Lower leg skin (tissue), 4 donors: Measurements from ENCODE around the gene CAP2. TPM values are rescaled to one million over a fixed set of nuclear protein-coding genes. Genes with fewer than 3 reads are reported as not detected.

Source experiments
- DNase-seq, 2 donors: peaks; one replicate each; pipeline ENCODE4 v3.0.0-alpha.2; 2019; ENCODE audit warnings: low spot score in 2 of 2
- H3K4me3 ChIP-seq: fragments of 200-600 bp; sonication (generic); 2 replicates; pipeline ENCODE4 v1.5.1; 2017; ENCODE audit warnings: mild to moderate bottlenecking, low read depth; ENCODE audit not compliant: poor library complexity, severe bottlenecking
- POLR2A ChIP-seq, 2 donors: fragments of 450-650 bp; IDR thresholded peaks; one replicate each; pipeline ENCODE4 v1.6.1; 2016 to 2017; ENCODE audit warnings: antibody characterized with exemption in 2 of 2, mild to moderate bottlenecking in 1 of 2, moderate library complexity in 1 of 2
- WGBS, 2 donors: methylation state at CpG; one replicate each; pipeline ENCODE4 v1.1.5; 2018; 5-methylcytosine and 5-hydroxymethylcytosine counted together
- intact Hi-C: fragments of 100-400 bp; cut with DNase I; formaldehyde crosslinking; loops from one replicate; pipeline ENCODE4 v1.15.0; 2023; ENCODE audit warnings: low total_unique reads
- total RNA-seq, 4 donors: library from RNA; depleted of rRNA; stranded (reverse); fragments of >200 nt; gene quantifications; one replicate each; pipeline ENCODE4 v1.1.0, GENCODE V29; 2016
- TF ChIP-seq, protein P1 (sequence below), 3 donors: fragments of 450-650 bp; IDR thresholded peaks; one replicate each; pipeline ENCODE4 v1.5.1; 2016; ENCODE audit warnings: antibody characterized with exemption in 3 of 3, mild to moderate bottlenecking in 3 of 3, moderate library complexity in 2 of 3

Gene CAP2
- total RNA-seq, 4 donors from 2014 or later, result 1.1 to 2.3 (median 1.7) TPM

- TF ChIP-seq, protein P1, sequence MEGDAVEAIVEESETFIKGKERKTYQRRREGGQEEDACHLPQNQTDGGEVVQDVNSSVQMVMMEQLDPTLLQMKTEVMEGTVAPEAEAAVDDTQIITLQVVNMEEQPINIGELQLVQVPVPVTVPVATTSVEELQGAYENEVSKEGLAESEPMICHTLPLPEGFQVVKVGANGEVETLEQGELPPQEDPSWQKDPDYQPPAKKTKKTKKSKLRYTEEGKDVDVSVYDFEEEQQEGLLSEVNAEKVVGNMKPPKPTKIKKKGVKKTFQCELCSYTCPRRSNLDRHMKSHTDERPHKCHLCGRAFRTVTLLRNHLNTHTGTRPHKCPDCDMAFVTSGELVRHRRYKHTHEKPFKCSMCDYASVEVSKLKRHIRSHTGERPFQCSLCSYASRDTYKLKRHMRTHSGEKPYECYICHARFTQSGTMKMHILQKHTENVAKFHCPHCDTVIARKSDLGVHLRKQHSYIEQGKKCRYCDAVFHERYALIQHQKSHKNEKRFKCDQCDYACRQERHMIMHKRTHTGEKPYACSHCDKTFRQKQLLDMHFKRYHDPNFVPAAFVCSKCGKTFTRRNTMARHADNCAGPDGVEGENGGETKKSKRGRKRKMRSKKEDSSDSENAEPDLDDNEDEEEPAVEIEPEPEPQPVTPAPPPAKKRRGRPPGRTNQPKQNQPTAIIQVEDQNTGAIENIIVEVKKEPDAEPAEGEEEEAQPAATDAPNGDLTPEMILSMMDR (IDR thresholded peaks at IDR 0.05), result no peak
- TF ChIP-seq POLR2A (IDR thresholded peaks at IDR 0.05), result no peak
- WGBS, 2 donors, result 10 to 24% methylated on average over 1 of the region's 1 CpG
- intact Hi-C loops, result no loop called here
- H3K4me3 ChIP-seq, result no peak overlapping the region
- DNase-seq, result no peak
Observed at GRCh38 chr6:17602888-17603287, 209.5 kb downstream of the CAP2 start.

DNA sequence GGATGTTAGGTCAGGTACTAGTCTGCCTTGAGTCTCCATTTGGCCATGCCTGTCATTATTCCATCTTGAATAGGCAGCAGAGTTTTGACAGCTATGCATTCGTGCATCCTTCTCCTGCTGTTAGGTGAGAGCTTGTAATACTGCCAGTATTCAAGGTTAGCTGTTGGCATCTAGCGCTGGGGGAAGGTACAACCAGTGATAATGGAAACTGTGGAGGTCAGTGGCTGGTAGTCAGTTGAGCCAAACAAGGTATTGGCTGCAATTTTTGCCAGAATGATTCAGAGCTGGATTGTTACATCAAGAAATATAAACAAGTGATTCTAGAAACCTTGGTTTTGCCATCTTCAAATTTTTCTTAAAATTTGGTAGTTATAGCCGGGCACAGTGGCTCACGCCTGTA lies 213.2 kb downstream of the CAP2 start:
- H3K4me3 ChIP-seq, result no peak overlapping the region
- intact Hi-C loops, result no loop called here
- TF ChIP-seq POLR2A (IDR thresholded peaks at IDR 0.05), result no peak
- TF ChIP-seq, protein P1 (IDR thresholded peaks at IDR 0.05), result no peak
- DNase-seq, result no peak
- WGBS, 2 donors, result 90 to 97% methylated on average over 4 of the region's 4 CpGs

Other genes with a start within 250 kb of the CAP2 start
- 1 to 10 TPM in 1 of 4 donors, under 1 TPM in 2, not detected in 1; 0.22 to 1.8 (median 0.46) TPM for gene RBM24, start 112.2 kb upstream of the CAP2 start, total RNA-seq
- 10 to 100 TPM; 32.9 to 42.0 (median 34.6) TPM for gene FAM8A1, start 206.7 kb downstream of the CAP2 start, total RNA-seq